ENCODE results near the gene FTO.

- TF ChIP-seq, protein P1, sequence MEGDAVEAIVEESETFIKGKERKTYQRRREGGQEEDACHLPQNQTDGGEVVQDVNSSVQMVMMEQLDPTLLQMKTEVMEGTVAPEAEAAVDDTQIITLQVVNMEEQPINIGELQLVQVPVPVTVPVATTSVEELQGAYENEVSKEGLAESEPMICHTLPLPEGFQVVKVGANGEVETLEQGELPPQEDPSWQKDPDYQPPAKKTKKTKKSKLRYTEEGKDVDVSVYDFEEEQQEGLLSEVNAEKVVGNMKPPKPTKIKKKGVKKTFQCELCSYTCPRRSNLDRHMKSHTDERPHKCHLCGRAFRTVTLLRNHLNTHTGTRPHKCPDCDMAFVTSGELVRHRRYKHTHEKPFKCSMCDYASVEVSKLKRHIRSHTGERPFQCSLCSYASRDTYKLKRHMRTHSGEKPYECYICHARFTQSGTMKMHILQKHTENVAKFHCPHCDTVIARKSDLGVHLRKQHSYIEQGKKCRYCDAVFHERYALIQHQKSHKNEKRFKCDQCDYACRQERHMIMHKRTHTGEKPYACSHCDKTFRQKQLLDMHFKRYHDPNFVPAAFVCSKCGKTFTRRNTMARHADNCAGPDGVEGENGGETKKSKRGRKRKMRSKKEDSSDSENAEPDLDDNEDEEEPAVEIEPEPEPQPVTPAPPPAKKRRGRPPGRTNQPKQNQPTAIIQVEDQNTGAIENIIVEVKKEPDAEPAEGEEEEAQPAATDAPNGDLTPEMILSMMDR (IDR thresholded peaks at IDR 0.05), result no peak
- no peak for TF ChIP-seq POLR2A (IDR thresholded peaks at IDR 0.05)
Observed at GRCh38 chr16:53769185-53769584, 65.2 kb downstream of the FTO start.

Measured in thyroid gland (tissue), 4 donors.